Renal cortex interstitium (tissue), 11 donors: ENCODE measurements around the gene GRIN2C. TPM values are rescaled to one million over a fixed set of nuclear protein-coding genes. Genes with fewer than 3 reads are reported as not detected.

Source experiments
- DNase-seq, 11 donors: peaks; one replicate each; pipeline ENCODE4 v3.0.0-alpha.2; 2013; ENCODE audit warnings: low read depth in 9 of 11, low spot score in 4 of 11; ENCODE audit errors: extremely low read depth in 1 of 11
- polyA plus RNA-seq, 3 donors: library from polyadenylated mRNA; unstranded; fragments of 120-200 nt; gene quantifications; one replicate each; pipeline ENCODE4 v1.2.1, GENCODE V29; 2013; ENCODE audit not compliant: insufficient read length in 3 of 3

GRIN2C gene
- polyA plus RNA-seq, 3 donors = 0.16 to 0.36 (median 0.32) TPM

- DNase-seq = no peak
Measured at GRCh38 chr17:74810699-74811485, 48.8 kb downstream of the GRIN2C start.

- no peak for DNase-seq
Measured at GRCh38 chr17:74808714-74809430, 50.8 kb downstream of the GRIN2C start.

GRCh38 chr17:74807925-74808324 is 51.8 kb downstream of the GRIN2C start:
- no peak for DNase-seq

- DNase-seq = no peak
Measured at GRCh38 chr17:74807441-74807840, 52.2 kb downstream of the GRIN2C start.

- no peak for DNase-seq
Measured at GRCh38 chr17:74806334-74806733, 53.4 kb downstream of the GRIN2C start.

GRCh38 chr17:74805591-74805991 is 54.1 kb downstream of the GRIN2C start:
- DNase-seq = no peak

- no peak for DNase-seq
Measured at GRCh38 chr17:74804683-74805082, 55.0 kb downstream of the GRIN2C start.

- DNase-seq = no peak
Measured at GRCh38 chr17:74803971-74804370, 55.7 kb downstream of the GRIN2C start.

- no peak for DNase-seq
Measured at GRCh38 chr17:74803388-74803930, 56.2 kb downstream of the GRIN2C start.

GRCh38 chr17:74801896-74802295 is 57.8 kb downstream of the GRIN2C start:
- DNase-seq = no peak

- DNase-seq = no peak
Measured at GRCh38 chr17:74800531-74800930, 59.2 kb downstream of the GRIN2C start.

GRCh38 chr17:74799097-74799496 is 60.6 kb downstream of the GRIN2C start:
- DNase-seq = no peak

- no peak for DNase-seq
Measured at GRCh38 chr17:74798239-74798707, 61.4 kb downstream of the GRIN2C start.

- DNase-seq = no peak
Measured at GRCh38 chr17:74797824-74798223, 61.9 kb downstream of the GRIN2C start.

- DNase-seq = no peak
Measured at GRCh38 chr17:74796866-74797265, 62.8 kb downstream of the GRIN2C start.

- DNase-seq = no peak
Measured at GRCh38 chr17:74796211-74796610, 63.5 kb downstream of the GRIN2C start.

- DNase-seq = no peak
Measured at GRCh38 chr17:74795327-74796020, 64.2 kb downstream of the GRIN2C start.

- no peak for DNase-seq
Measured at GRCh38 chr17:74792586-74793105, 67.0 kb downstream of the GRIN2C start.
